Stimulated activated CD8-positive, alpha-beta memory T cell treated with anti-CD3 and anti-CD28 coated beads, Interleukin-15, amount 100 ng/mL, for 24 hours (primary cell): ENCODE data around the gene OLFM3.

Experiments used
- DNase-seq: peaks from one replicate; pipeline ENCODE4 v3.0.0-alpha.2; 2020; ENCODE audit warnings: low read depth

OLFM3 gene

DNA sequence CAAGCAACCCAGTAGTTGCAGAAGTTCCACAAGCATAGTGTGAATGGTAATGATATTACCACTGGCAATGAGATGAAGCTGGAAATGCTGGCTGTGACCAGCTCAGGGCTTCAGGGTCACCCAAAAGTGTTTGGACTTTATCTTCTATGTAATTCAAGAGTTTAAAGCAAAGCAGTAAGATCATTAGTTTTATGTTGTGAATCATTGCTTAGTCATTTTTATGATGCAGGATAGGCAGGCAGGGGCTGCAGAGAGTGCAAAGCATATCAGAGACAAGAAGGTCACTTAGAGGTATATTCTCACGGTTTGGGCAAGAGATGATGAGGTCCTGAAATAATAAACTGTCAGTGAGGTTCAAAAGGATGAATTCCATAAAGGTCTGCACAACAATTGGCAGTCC is 147.4 kb downstream of the OLFM3 start:
- no peak for DNase-seq

DNA sequence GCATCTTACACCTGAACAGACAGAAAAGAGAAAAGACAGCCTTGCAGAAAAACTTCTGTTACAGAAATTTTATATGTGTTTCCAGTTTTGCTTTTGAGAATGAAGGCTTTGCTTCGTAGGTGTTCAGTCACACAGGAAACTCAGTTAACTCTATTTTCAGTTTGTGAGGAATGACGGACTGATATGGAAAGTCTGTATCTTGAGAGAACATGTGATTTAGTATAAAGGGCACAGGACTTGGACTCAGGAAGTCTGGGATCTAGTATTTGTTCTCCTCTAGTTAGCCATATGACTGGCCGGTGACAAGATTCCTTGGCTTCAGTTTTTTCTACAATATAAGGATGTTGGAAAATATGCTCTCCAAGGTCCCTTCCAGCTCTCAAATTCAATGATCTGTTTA is 149.1 kb downstream of the OLFM3 start:
- DNase-seq = no peak

DNA sequence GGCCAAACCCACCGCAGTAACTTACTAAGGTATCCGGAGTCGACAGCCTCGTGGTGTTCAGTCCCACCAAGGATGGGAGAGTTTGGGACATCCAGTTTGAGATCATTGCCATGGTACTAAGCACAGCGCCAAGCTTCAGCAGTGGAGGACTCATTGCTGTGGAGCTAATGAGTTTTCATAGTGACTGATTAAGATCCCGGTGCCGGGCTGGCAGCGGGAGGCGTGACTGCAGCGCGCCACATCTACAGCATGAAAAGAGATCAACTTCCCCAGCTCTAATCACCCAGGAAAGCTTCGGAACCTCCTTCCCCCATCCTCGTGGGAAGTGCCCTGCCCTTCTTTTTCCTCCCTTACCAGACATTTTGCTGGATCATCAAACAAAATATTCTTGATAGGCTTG is 149.9 kb downstream of the OLFM3 start:
- no peak for DNase-seq

DNA sequence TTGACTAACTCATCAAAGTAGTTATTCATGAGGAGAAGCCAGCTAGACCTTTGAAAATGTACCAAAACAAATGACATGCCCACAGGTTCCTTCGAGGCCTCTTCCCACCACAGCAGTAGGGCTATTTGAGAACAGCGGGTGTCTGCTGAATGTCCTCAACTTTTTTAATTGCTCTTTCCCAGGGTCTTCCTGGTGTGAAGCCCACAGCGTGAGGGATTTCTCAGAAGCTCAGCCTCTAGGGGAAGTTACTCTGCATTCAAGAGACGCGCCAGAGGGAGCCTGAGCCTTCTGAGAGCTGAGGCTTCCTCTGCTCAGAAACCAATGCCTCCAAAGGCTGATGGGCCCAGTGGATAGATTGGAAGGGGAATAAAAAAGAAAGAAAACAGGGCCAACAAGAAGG is 153.6 kb downstream of the OLFM3 start:
- no peak for DNase-seq

DNA sequence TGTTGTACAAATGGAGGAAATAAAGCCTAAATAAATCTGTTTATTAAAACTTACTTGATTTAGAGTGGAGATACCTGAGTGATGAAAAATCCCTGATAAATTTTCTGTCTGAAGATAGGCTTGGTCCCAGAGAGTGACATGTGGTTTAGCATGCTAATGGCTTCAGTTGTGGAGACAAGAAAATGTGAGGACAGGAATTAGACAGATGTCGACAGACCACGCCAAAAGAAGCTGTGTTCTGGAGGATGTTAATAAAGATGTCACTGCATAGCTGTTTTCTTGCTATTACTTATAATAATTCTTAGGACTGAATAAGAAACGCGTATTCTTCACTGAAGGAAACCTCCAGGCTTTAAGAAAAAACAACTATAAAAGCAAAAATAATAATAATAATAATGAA is 154.9 kb downstream of the OLFM3 start:
- no peak for DNase-seq

DNA sequence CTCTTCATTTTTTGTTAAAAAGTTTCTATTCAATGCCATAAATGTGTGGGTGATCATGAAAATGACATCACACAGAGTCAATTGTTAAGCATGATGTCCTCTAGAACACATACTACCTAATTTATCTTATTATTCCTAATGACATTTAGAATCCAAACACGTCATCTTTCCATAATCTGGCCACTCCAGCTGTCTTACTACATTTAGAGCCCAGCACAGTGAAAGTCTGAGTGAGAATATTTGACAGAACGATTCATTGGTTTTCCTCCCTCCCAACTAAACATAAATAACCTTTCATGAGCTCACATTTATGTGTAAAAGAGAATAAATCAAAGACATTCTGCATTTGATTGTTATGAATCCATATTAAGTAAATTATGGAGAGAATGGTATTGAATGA is 160.7 kb downstream of the OLFM3 start:
- DNase-seq = no peak

DNA sequence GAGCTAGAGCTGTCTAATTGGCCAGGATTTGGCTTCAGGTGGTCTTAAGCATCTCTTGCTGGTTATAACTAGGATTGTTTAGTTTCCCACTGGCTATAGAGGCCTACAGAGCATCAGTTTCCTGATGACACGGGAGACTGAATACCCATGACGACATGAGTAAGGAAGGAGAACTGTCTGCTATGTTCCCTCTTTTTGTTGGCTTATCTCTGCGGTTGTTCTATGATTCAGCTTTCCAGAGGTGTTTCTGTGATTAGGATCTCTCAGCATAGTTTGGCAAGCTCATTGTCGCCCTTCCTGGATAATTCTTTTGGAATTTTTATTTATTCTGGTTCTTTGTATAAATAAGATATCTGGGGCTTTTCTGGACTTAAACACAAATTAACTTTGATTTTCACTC is 163.4 kb downstream of the OLFM3 start:
- DNase-seq = no peak

DNA sequence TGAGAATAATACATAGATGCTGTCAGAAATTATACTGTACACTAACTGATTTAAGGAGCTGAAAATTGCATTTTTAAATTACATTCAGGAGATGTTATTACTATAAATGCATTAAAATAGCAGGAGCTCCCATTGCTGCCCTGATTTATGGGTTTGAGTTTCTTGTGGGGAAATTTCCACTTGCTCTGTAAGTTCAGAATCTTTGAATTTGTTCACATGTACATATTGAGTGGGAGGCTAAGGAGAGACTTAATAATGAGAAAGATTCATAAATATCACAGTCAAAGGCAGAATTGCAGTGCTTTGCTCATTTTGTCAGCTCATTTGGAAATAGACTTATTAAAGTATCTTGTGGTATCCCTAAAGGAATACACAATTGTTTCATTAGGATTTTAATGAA is 170.3 kb downstream of the OLFM3 start:
- no peak for DNase-seq

DNA sequence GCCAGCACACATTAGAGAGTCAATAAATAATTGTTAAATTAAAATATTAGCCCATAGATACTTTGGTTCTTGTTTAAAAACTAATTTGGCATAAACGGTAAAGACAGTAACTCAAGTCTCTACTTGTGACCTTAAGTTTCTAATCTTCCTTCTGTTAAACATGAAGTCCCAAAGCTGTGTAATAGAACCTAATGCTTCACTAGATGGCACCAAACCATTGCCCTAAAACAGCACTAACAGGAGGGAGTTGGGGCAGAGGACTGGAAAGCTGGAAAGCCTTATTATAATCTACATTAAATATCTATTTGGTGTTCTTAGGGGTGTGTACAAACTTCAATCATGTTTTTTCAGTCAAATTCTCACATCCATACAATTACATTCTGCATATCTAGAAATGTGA is 176.7 kb downstream of the OLFM3 start:
- no peak for DNase-seq

DNA sequence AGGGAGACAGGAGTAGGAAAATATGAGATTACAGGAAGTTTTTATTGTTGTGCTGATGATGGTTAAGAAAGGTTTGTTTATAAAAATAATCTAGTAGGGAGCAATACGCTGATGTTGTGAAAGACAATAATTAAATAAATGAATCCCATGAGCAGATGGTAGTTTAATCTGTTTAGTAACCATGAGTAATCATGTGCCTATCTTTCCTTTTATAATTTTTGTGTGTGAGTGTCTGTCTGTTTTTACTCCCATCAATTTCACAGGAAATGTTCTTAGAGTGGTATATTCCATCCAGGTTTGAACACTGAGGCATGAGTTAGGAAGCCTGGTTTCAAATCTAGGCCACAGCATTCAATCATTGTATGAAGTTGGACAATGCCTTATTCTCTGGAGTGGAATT is 180.5 kb downstream of the OLFM3 start:
- no peak for DNase-seq

DNA sequence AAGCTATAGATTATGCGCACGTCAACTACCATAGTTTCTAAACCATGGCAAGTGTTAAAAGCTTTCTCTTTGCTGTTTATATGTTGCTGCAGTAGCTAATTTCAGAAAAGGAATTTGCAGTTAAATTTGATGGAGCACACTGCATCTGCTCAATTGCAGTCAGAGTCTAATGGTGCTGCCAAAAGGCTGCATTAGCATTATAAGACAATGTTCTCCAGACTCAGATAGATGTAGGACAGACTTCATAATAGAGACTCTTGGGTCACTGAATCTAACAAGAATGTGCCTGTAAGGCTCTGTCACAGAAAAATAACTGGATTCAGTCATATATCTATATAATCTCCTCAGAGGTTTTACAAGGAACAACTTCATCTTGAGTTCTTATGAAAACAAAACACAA is 198.3 kb downstream of the OLFM3 start:
- no peak for DNase-seq

DNA sequence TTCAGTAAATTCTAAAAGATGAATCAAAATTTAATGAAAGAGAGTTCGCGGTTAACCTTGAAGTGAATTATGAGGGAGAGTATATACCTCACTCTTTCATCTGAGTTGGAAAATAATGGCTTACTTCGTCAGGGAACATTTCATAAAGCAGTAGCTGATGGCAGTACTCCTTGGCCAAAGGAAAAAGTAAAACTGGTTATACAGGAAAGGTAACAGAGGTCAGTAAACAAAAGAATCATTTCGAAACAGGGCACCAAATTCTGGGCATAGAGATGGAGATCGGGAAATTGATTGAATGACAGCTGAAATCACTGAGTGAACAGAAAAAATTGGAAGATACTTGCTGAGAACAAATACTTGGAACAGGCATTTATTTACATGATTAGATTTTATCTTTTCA is 199.0 kb downstream of the OLFM3 start:
- DNase-seq = no peak

DNA sequence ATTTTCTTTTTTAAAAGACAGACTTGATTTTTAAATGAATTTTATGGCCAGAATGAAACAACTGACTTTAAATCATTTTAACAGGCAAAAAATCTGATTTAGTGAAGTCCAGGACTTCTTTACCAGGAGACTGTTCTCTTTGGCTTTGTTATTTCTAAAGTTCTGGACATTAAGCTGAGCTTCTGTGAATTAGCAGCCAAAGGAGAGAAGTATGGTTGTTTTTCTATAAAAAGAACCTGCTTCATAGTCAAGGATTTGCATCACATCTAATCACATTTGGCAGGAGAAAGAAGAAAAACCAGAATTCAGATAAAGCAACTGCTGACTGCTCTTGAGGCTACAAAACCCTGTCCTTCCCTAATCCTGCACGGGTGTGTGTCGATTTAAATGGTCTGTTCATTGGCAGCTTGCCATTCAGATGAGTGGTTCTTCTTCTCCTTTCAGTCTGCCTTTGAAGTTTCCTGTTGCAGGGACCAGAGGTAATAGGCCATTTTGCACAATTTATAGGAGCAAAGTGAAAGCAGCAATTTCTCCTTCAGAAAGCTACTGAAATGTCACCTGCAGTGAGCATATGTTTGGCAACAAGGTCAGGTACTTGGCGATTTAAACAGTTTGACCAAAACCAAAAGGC is 215.4 kb downstream of the OLFM3 start:
- DNase-seq = no peak

DNA sequence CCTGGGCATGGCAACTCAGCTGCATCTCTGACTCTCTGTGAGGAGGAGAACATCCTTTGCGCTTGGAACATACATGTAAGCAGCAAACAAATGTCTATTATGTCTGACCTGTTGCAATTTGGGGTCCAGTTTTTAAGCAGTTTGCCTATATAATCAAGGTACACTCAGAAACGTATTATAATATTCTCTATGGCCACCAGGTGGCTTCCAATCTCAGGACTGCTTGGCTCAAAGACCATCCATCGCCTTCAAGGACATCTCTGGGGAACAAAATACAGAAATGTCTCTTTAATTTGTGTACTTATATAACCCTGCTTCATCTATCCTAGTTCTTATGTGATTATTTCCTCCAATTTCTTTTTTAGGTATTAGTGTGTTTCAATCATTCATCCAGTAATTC is 227.2 kb downstream of the OLFM3 start:
- no peak for DNase-seq

DNA sequence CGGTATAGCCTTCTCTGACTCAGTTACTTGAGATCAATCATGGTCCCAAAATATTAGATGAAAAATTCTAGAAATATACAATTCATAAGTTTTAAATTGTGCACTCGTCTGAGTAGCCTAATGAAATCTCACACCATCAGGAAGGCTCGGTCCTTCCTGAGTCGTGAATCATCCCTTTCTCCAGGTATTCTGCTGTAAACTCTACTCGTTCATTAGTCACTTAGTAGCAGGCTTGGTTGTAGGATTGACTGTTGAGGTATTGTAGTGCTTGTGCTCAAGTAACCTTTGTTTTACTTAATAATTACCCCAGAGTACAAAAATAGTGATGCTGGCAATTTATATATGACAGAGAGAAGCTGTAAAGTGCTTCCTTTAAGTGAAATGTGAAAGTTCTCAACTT is 238.7 kb downstream of the OLFM3 start:
- DNase-seq = no peak

DNA sequence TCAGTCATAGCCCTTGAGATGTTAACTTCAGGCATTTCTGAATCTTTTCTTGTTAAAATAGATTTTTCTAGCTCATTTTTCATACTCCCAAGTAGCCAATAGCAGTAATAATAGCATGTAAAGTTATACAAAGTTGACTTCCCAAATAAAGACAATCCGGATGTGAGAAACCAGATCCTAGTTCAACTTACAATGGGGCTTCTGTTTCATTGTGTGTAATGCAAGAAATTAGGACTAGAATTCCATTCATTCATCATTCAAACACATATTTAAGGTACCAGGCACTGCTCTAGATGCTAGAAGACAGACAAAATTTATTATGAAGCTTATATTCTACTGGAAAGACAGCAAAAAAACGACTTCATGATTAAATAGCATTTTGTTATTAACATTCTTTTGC is 240.3 kb downstream of the OLFM3 start:
- DNase-seq = no peak
